OCI-LY1 (cell line): ENCODE data around the gene NCEH1.

ENCODE experiments used
- EZH2 ChIP-seq: fragments of 200-600 bp; sonication (generic), shearing (Covaris generic); IDR thresholded peaks from 2 replicates; pipeline ENCODE4 v1.8.0; 2017; ENCODE audit warnings: borderline replicate concordance, mixed run types, mild to moderate bottlenecking, antibody characterized with exemption, low read length, moderate library complexity, mixed read lengths
- TF ChIP-seq, protein P1 (sequence below): fragments of 200-600 bp; sonication (generic), shearing (Covaris generic); IDR thresholded peaks from 2 replicates; pipeline ENCODE4 v1.5.1; 2017; ENCODE audit warnings: mild to moderate bottlenecking, antibody characterized with exemption, low read length, moderate library complexity, mixed read lengths

DNA sequence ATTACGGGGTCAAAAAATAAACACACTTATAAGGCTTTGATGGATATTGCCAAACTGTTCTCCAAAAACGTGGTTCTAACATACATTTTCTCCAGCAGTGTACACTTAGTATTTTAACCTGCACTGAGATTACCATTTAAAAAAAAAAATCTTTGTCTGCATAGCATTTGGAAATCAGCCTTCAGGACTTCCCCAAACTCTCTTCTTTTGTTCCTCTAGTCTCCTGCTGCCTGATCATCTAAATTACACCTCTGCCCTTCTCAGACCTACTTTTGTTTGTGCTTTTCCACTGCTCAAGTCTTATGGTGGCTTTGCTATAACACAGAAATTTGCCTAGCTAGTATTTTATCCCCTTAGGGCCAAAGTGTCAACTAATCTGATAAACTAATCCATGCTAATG is 3.8 kb downstream of the NCEH1 start:
- TF ChIP-seq, protein P1, sequence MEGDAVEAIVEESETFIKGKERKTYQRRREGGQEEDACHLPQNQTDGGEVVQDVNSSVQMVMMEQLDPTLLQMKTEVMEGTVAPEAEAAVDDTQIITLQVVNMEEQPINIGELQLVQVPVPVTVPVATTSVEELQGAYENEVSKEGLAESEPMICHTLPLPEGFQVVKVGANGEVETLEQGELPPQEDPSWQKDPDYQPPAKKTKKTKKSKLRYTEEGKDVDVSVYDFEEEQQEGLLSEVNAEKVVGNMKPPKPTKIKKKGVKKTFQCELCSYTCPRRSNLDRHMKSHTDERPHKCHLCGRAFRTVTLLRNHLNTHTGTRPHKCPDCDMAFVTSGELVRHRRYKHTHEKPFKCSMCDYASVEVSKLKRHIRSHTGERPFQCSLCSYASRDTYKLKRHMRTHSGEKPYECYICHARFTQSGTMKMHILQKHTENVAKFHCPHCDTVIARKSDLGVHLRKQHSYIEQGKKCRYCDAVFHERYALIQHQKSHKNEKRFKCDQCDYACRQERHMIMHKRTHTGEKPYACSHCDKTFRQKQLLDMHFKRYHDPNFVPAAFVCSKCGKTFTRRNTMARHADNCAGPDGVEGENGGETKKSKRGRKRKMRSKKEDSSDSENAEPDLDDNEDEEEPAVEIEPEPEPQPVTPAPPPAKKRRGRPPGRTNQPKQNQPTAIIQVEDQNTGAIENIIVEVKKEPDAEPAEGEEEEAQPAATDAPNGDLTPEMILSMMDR: no peak
- no peak for TF ChIP-seq EZH2
